H9 (cell line): ENCODE measurements around the gene ADAM17. TPM values are rescaled to one million over a fixed set of nuclear protein-coding genes. Genes with fewer than 3 reads are reported as not detected.

ENCODE experiments used
- DNase-seq: peaks from one replicate; pipeline ENCODE4 v3.0.0-alpha.2; 2017
- H2AFZ ChIP-seq: one replicate; pipeline ENCODE4 v1.6.1; 2013; ENCODE audit warnings: mild to moderate bottlenecking, low read length, control low read depth, moderate library complexity
- H2AK5ac ChIP-seq: 2 replicates; pipeline ENCODE4 v1.6.1; 2013; ENCODE audit warnings: low read length, control low read depth, mixed read lengths; ENCODE audit not compliant: insufficient read length
- H2BK120ac ChIP-seq: one replicate; pipeline ENCODE4 v1.6.1; 2013; ENCODE audit warnings: low read depth, mild to moderate bottlenecking, low read length, control low read depth, inconsistent platforms; ENCODE audit not compliant: poor library complexity, severe bottlenecking
- H2BK12ac ChIP-seq: 2 replicates; pipeline ENCODE4 v1.6.1; 2013; ENCODE audit warnings: low read length, control low read depth, mixed read lengths, low read depth; ENCODE audit not compliant: insufficient read length
- H2BK15ac ChIP-seq: 2 replicates; pipeline ENCODE4 v1.6.1; 2013; ENCODE audit warnings: low read depth, low read length, control low read depth
- H2BK20ac ChIP-seq: one replicate; pipeline ENCODE4 v1.6.1; 2013; ENCODE audit warnings: low read depth, mild to moderate bottlenecking, low read length, control low read depth, inconsistent platforms; ENCODE audit not compliant: poor library complexity, severe bottlenecking
- H2BK5ac ChIP-seq: 2 replicates; pipeline ENCODE4 v1.6.1; 2013; ENCODE audit warnings: low read length, control low read depth, mixed read lengths; ENCODE audit not compliant: insufficient read length
- H3K14ac ChIP-seq: 2 replicates; pipeline ENCODE4 v1.6.1; 2013; ENCODE audit warnings: low read length, control low read depth; ENCODE audit not compliant: insufficient read depth
- H3K18ac ChIP-seq: 2 replicates; pipeline ENCODE4 v1.6.1; 2013; ENCODE audit warnings: low read depth, mild to moderate bottlenecking, mixed read lengths, low read length, control low read depth; ENCODE audit not compliant: insufficient read length
- H3K23ac ChIP-seq: 2 replicates; pipeline ENCODE4 v1.6.1; 2013; ENCODE audit warnings: low read length, control low read depth, mixed read lengths, low read depth; ENCODE audit not compliant: insufficient read length
- H3K23me2 ChIP-seq: 2 replicates; pipeline ENCODE4 v1.6.1; 2013; ENCODE audit warnings: low read depth, mild to moderate bottlenecking, mixed read lengths, low read length, control low read depth; ENCODE audit not compliant: insufficient read length, poor library complexity, severe bottlenecking
- H3K27ac ChIP-seq: 2 replicates; pipeline ENCODE4 v1.5.1; 2013; ENCODE audit warnings: low read length, control low read depth, mixed read lengths, low read depth; ENCODE audit not compliant: insufficient read length
- H3K27me3 ChIP-seq: 2 replicates; pipeline ENCODE4 v1.6.1; 2013; ENCODE audit warnings: low read length, control low read depth, inconsistent platforms; ENCODE audit not compliant: insufficient read depth
- H3K4ac ChIP-seq: 2 replicates; pipeline ENCODE4 v1.6.1; 2013; ENCODE audit warnings: low read depth, mild to moderate bottlenecking, control low read depth, inconsistent platforms, low read length, moderate library complexity
- H3K4me1 ChIP-seq: 2 replicates; pipeline ENCODE4 v1.6.1; 2013; ENCODE audit warnings: low read length, control low read depth, inconsistent platforms; ENCODE audit not compliant: insufficient read depth
- H3K4me2 ChIP-seq: 2 replicates; pipeline ENCODE4 v1.6.1; 2013; ENCODE audit warnings: low read length, control low read depth, mixed read lengths; ENCODE audit not compliant: insufficient read length, insufficient read depth
- H3K56ac ChIP-seq: 2 replicates; pipeline ENCODE4 v1.6.1; 2013; ENCODE audit warnings: low read depth, mild to moderate bottlenecking, mixed read lengths, low read length, control low read depth; ENCODE audit not compliant: insufficient read length
- H3K79me1 ChIP-seq: 2 replicates; pipeline ENCODE4 v1.6.1; 2013; ENCODE audit warnings: low read depth, mild to moderate bottlenecking, moderate library complexity, low read length, control low read depth, inconsistent platforms; ENCODE audit not compliant: insufficient read depth, poor library complexity, severe bottlenecking
- H3K79me2 ChIP-seq: 2 replicates; pipeline ENCODE4 v1.6.1; 2013; ENCODE audit warnings: low read length, control low read depth, inconsistent platforms; ENCODE audit not compliant: insufficient read depth
- H3K9ac ChIP-seq: 2 replicates; pipeline ENCODE4 v1.6.1; 2013; ENCODE audit warnings: low read length, control low read depth, mixed read lengths; ENCODE audit not compliant: insufficient read length; ENCODE audit errors: extremely low read depth
- H3K9me3 ChIP-seq: one replicate; pipeline ENCODE4 v1.6.1; 2013; ENCODE audit warnings: low read depth, low read length, inconsistent platforms; ENCODE audit not compliant: control insufficient read depth
- H3T11ph ChIP-seq: one replicate; pipeline ENCODE4 v1.6.1; 2013; ENCODE audit warnings: mild to moderate bottlenecking, low read length, control low read depth, inconsistent platforms
- H4K20me1 ChIP-seq: one replicate; pipeline ENCODE4 v1.6.1; 2013; ENCODE audit not compliant: control insufficient read depth, insufficient read length, insufficient read depth
- H4K5ac ChIP-seq: 2 replicates; pipeline ENCODE4 v1.6.1; 2013; ENCODE audit warnings: low read depth, mild to moderate bottlenecking, mixed read lengths, low read length, control low read depth; ENCODE audit not compliant: insufficient read length
- H4K8ac ChIP-seq: replicated peaks from 2 replicates; pipeline ENCODE4 v1.6.1; 2013; ENCODE audit warnings: low read length, control low read depth, mixed read lengths, low read depth; ENCODE audit not compliant: insufficient read length
- H4K91ac ChIP-seq: 2 replicates; pipeline ENCODE4 v1.6.1; 2013; ENCODE audit warnings: low read depth, mild to moderate bottlenecking, moderate library complexity, mixed read lengths, low read length, control low read depth; ENCODE audit not compliant: insufficient read length
- H3K27ac Mint-ChIP-seq, 3 experiments: 2 replicates in 2 of 3; 3 replicates in 1 of 3; pipeline ENCODE4 v1.8.0; 2020 to 2021; ENCODE audit warnings: mixed read lengths in 3 of 3, mild to moderate bottlenecking in 1 of 3, moderate library complexity in 1 of 3
- H3K27me3 Mint-ChIP-seq: 2 replicates; pipeline ENCODE4 v1.8.0; 2021; ENCODE audit warnings: low read depth, mild to moderate bottlenecking, moderate library complexity, mixed read lengths
- H3K36me3 Mint-ChIP-seq, 3 experiments: 2 replicates in 2 of 3; 3 replicates in 1 of 3; pipeline ENCODE4 v1.8.0; 2020 to 2021; ENCODE audit warnings: low read depth in 3 of 3, mixed read lengths in 3 of 3; ENCODE audit not compliant: insufficient read depth in 1 of 3
- H3K4me1 Mint-ChIP-seq, 2 experiments: 2 replicates each; pipeline ENCODE4 v1.8.0; 2020; ENCODE audit warnings: mixed read lengths in 2 of 2
- H3K4me3 Mint-ChIP-seq, 2 experiments: 2 replicates in 1 of 2; 3 replicates in 1 of 2; pipeline ENCODE4 v1.8.0; 2020 to 2021; ENCODE audit warnings: mild to moderate bottlenecking in 2 of 2, mixed read lengths in 2 of 2, moderate library complexity in 1 of 2
- H3K9me3 Mint-ChIP-seq, 2 experiments: 2 replicates in 1 of 2; 3 replicates in 1 of 2; pipeline ENCODE4 v1.8.0; 2020; ENCODE audit warnings: mild to moderate bottlenecking in 2 of 2, mixed read lengths in 2 of 2, moderate library complexity in 1 of 2
- CTCF ChIP-seq: fragments of 200-600 bp; sonication (generic); conservative IDR thresholded peaks from 3 replicates; pipeline ENCODE4 v1.8.0; 2021; ENCODE audit warnings: antibody characterized with exemption, mild to moderate bottlenecking
- WGBS: extraction: QIAGEN DNeasy Blood & Tissue Kit; methylation state at CpG from one replicate; pipeline ENCODE4 v1.1.7; 2013; ENCODE audit warnings: missing lambda C conversion rate, low lambda C conversion rate, mixed read lengths; ENCODE audit not compliant: insufficient read length; ENCODE audit errors: extremely low coverage; 5-methylcytosine and 5-hydroxymethylcytosine counted together
- total RNA-seq: library from RNA; stranded (reverse); gene quantifications from 2 replicates; pipeline ENCODE4 v1.2.1, GENCODE V29; 2021

Gene ADAM17
- total RNA-seq, 1 experiment from 2014 or later: 26.3 TPM

GRCh38 chr2:9519250-9519649 lies 36.4 kb downstream of the ADAM17 start:
- Histone ChIP-seq H3K56ac (no peak overlapping the region), H3K4ac (no peak overlapping the region), H2BK120ac (no peak overlapping the region), H3K9me3 (no peaks in the 10 kb centered on the region), H4K91ac (no peak overlapping the region), H4K8ac (no peak overlapping the region), H4K5ac (no peak overlapping the region), H2BK12ac (no peak overlapping the region), H2BK15ac (no peak overlapping the region), H4K20me1 (no peaks in the 10 kb centered on the region), H3K4me1 (no peaks in the 10 kb centered on the region), H3K23ac (no peak overlapping the region), H3K4me2 (no peak overlapping the region), H3K23me2 (no peaks in the 10 kb centered on the region), H3K9ac (no peak overlapping the region), H3K27me3 (no peaks in the 10 kb centered on the region), H2AFZ (no peak overlapping the region), H3T11ph (no peak overlapping the region), H2BK20ac (no peak overlapping the region), H3K14ac (no peak overlapping the region), H3K79me2 (no peaks in the 10 kb centered on the region), H2BK5ac (no peak overlapping the region), H3K18ac (no peak overlapping the region), H3K27ac (no peak overlapping the region), H2AK5ac (no peak overlapping the region), H3K79me1 (no peaks in the 10 kb centered on the region)
- DNase-seq: no peak
- H3K4me1 Mint-ChIP-seq: no peaks in the 10 kb centered on the region
- no CpG with 5 or more reads among the region's 2 CpGs for WGBS
- peaks cover 12 to 50% (median 37%) of the 10 kb centered on the region in 3 experiments; a peak in 6 of 7 replicates for H3K36me3 Mint-ChIP-seq
- no peaks in the 10 kb centered on the region for H3K27me3 Mint-ChIP-seq
- H3K4me3 Mint-ChIP-seq: no peak overlapping the region
- peak overlapping the region in 2 of 3 experiments; percentile 49 to 83; a peak in 1 of 7 replicates for H3K27ac Mint-ChIP-seq
- no peaks in the 10 kb centered on the region for H3K9me3 Mint-ChIP-seq
- no peak for TF ChIP-seq CTCF
